ENCODE results near the gene MARK3. TPM values are rescaled to one million over a fixed set of nuclear protein-coding genes. Genes with fewer than 3 reads are reported as not detected.

MARK3 gene
- total and polyA plus RNA-seq, 2 donors (not counting 1 experiment from before 2014, with no cell fraction given) = 73.0 to 142 TPM

DNA sequence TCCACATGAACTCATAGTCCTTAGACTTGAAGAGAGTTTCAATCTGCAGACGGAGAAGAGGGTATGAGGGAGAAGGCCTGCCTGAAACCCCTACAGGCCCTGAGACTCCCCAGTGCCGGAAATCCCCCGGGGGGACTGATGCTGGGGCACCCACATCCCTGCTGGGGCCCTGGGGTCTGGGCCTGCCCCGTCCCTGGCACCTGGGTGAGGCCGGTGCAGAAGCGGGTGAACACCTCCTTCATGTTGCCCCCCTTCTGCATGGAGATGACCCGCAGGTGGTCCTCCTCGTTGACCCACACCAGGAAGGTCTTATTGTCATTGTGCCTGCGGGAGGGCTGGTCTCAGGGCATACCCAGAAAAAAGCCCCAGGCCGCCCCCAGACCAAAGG is 135.0 kb downstream of the MARK3 start:
- Histone ChIP-seq H3K4me3 (ENCODE audit: control extremely low read depth in 1 of 5, extremely low read depth in 1 of 5, insufficient read depth in 1 of 5, low read depth in 2 of 5, low read length in 4 of 5) (peak overlapping the region in 4 of 5 experiments; percentile 52 to 75 (median 59)), H3K9ac (ENCODE audit: low read length) (peak overlapping the region; percentile 66), H3K27ac (ENCODE audit: low read length in 2 of 2) (no peak overlapping the region), H3K27me3 (replicated peaks in 1 of 4; ENCODE audit: control extremely low read depth in 1 of 4, control insufficient read depth in 3 of 4, insufficient read depth in 4 of 4, low read length in 3 of 4) (peaks cover 0 to 32% (median 11%) of the 10 kb centered on the region in 4 experiments), H3K9me3 (ENCODE audit: control extremely low read depth in 1 of 3, control insufficient read depth in 2 of 3, insufficient read depth in 1 of 3, low read length in 2 of 3) (peaks cover 0 to 14% (median 0%) of the 10 kb centered on the region in 3 donors), H4K20me1 (ENCODE audit: control insufficient read depth, insufficient read depth, low read length, poor library complexity, severe bottlenecking) (peaks cover 11% of the 10 kb centered on the region), H3K4me2 (replicated peaks; ENCODE audit: low read depth, low read length, poor library complexity, severe bottlenecking) (peak overlapping the region; percentile 98), H3K79me2 (ENCODE audit: control insufficient read depth, insufficient read depth, low read length) (no peaks in the 10 kb centered on the region), H3K4me1 (ENCODE audit: control insufficient read depth in 2 of 2, insufficient read depth in 2 of 2, low read length in 2 of 2) (peaks cover 22 to 31% of the 10 kb centered on the region in 2 donors), H3K36me3 (replicated peaks in 1 of 2; ENCODE audit: control extremely low read depth in 1 of 2, control insufficient read depth in 1 of 2, extremely low read depth in 1 of 2, insufficient read depth in 2 of 2, low read length in 1 of 2) (no peaks in the 10 kb centered on the region), H2AFZ (ENCODE audit: insufficient read depth, low read depth, low read length, poor library complexity, severe bottlenecking) (peak overlapping the region; percentile 67)
- POLR2A ChIA-PET = interaction anchor here (1.4 kb wide), 1 partner anchor 9 kb away, joined by 3 read pairs; the partner anchor contains the start of gene TRMT61A
- Mint-ChIP-seq H3K27me3 (peaks cover 3% of the 10 kb centered on the region), H3K4me1 (peaks cover 13% of the 10 kb centered on the region), H3K4me3 (peak overlapping the region; percentile 74), H3K9me3 (ENCODE audit: insufficient read depth) (no peaks in the 10 kb centered on the region), H3K27ac (no peak overlapping the region)
- 67% methylated on average over 10 of the region's 10 CpGs for WGBS (ENCODE audit: insufficient coverage)
- CTCF ChIA-PET = interaction anchor here (0.9 to 6.1 kb wide), 6 partner anchors 9 to 27 kb away, joined by 3 to 128 read pairs (median 10); partner anchors contain the start of gene TRMT61A
- no peak for DNase-seq
- ATAC-seq (ENCODE audit: low read depth) = no peak
- TF ChIP-seq, protein P1, sequence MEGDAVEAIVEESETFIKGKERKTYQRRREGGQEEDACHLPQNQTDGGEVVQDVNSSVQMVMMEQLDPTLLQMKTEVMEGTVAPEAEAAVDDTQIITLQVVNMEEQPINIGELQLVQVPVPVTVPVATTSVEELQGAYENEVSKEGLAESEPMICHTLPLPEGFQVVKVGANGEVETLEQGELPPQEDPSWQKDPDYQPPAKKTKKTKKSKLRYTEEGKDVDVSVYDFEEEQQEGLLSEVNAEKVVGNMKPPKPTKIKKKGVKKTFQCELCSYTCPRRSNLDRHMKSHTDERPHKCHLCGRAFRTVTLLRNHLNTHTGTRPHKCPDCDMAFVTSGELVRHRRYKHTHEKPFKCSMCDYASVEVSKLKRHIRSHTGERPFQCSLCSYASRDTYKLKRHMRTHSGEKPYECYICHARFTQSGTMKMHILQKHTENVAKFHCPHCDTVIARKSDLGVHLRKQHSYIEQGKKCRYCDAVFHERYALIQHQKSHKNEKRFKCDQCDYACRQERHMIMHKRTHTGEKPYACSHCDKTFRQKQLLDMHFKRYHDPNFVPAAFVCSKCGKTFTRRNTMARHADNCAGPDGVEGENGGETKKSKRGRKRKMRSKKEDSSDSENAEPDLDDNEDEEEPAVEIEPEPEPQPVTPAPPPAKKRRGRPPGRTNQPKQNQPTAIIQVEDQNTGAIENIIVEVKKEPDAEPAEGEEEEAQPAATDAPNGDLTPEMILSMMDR (IDR thresholded peaks at IDR 0.05) = no peak
- TF ChIP-seq EZH2 (IDR thresholded peaks at IDR 0.05; ENCODE audit: borderline replicate concordance, insufficient read depth, low read depth, low read length, poor library complexity, severe bottlenecking) = no peak
- intact Hi-C loops (cut with micrococcal nuclease) = no loop called here

All from B cell (primary cell).